K562 (cell line): ENCODE measurements around the gene KCNQ2. TPM values are rescaled to one million over a fixed set of nuclear protein-coding genes. Genes with fewer than 3 reads are reported as not detected.

Source experiments
- ATAC-seq: fragments of 200-7000 bp; cut with Tn5 transposase; 3 replicates; pipeline ENCODE4 v1.9.1; 2020; ENCODE audit warnings: moderate library complexity
- BruUV-seq: library from RNA; stranded (reverse); fragments of 400-500 nt; replicated peaks from 2 replicates; lab custom pipeline; 2021; lab: Mats Ljungman, UMichigan
- CTCF ChIA-PET: fragments of 300-600 bp; formaldehyde crosslinking; extraction: SDS; loops from one replicate; lab custom pipeline; 2021; ENCODE audit warnings: low intra/inter-chr PET ratio; lab: Yijun Ruan, JAX
- POLR2A ChIA-PET: fragments of 300-600, 350-650 bp; sonication (Branson Sonifier 250); formaldehyde crosslinking; extraction: SDS; loops from one replicate; lab custom pipeline; 2021; ENCODE audit warnings: antibody characterized with exemption, inconsistent platforms; lab: Yijun Ruan, JAX
- DNase-seq, 4 experiments: peaks; one replicate each; pipeline versions ENCODE4 v3.0.0 to v3.0.0-alpha.2; 2011 to 2018; ENCODE audit warnings: low spot score in 3 of 4, mixed read lengths in 3 of 4; ENCODE audit errors: extremely low read depth in 1 of 4
- FAIRE-seq: peaks from 2 replicates; lab custom pipeline; 2011; peaks lifted over from hg19 to GRCh38; lab: Jason Lieb, UNC
- H2AFZ ChIP-seq: 2 replicates; pipeline ENCODE4 v1.6.0; 2011; ENCODE audit warnings: low read depth, low read length, control low read depth, inconsistent platforms
- H3K27ac ChIP-seq: fragments of 200-600 bp; 3 replicates; pipeline ENCODE4 v1.8.0; 2011; ENCODE audit warnings: low read depth, mild to moderate bottlenecking, control low read depth, inconsistent platforms, low read length, moderate library complexity, mixed read lengths; ENCODE audit errors: extremely low read depth
- H3K27me3 ChIP-seq, 2 experiments: fragments of 300-600 bp in 1 of 2; 2 replicates in 1 of 2; 3 replicates in 1 of 2; pipeline versions ENCODE4 v1.6.0 to v1.8.0; 2011; ENCODE audit warnings: inconsistent platforms in 2 of 2, low read length in 2 of 2, mild to moderate bottlenecking in 1 of 2, mixed read lengths in 1 of 2, moderate library complexity in 1 of 2; ENCODE audit not compliant: control insufficient read depth in 2 of 2, insufficient read depth in 2 of 2
- H3K36me3 ChIP-seq: fragments of 300-600 bp; 3 replicates; pipeline ENCODE4 v1.8.0; 2011; ENCODE audit warnings: mild to moderate bottlenecking, low read length, inconsistent platforms; ENCODE audit not compliant: control insufficient read depth, insufficient read depth
- H3K4me1 ChIP-seq, 2 experiments: fragments of 200-600 bp in 1 of 2; replicated peaks in 1 of 2; 2 replicates in 1 of 2; 3 replicates in 1 of 2; pipeline versions ENCODE4 v1.5.1 to v1.8.0; 2011; ENCODE audit warnings: inconsistent platforms in 2 of 2, low read length in 2 of 2, mild to moderate bottlenecking in 1 of 2, mixed read lengths in 1 of 2, moderate library complexity in 1 of 2; ENCODE audit not compliant: control insufficient read depth in 2 of 2, insufficient read depth in 2 of 2
- H3K4me2 ChIP-seq: 2 replicates; pipeline ENCODE4 v1.6.1; 2011; ENCODE audit warnings: low read length, control low read depth, inconsistent platforms, mixed read lengths; ENCODE audit not compliant: insufficient read depth
- H3K4me3 ChIP-seq: fragments of 200-600 bp; sonication (generic), shearing (Covaris generic); 2 replicates; pipeline ENCODE4 v1.5.1; 2016; ENCODE audit warnings: control low read depth, inconsistent platforms
- H3K79me2 ChIP-seq: fragments of 200-600 bp; 3 replicates; pipeline ENCODE4 v1.8.0; 2011; ENCODE audit warnings: low read length, inconsistent platforms; ENCODE audit not compliant: control insufficient read depth, insufficient read depth
- H3K9ac ChIP-seq, 2 experiments: 2 replicates each; pipeline versions ENCODE4 v1.6.0 to v1.6.1; 2011; ENCODE audit warnings: low read depth in 2 of 2, low read length in 2 of 2, control low read depth in 1 of 2, inconsistent platforms in 1 of 2, mild to moderate bottlenecking in 1 of 2, mixed read lengths in 1 of 2; ENCODE audit not compliant: insufficient read depth in 1 of 2
- H3K9me1 ChIP-seq: one replicate; pipeline ENCODE4 v1.6.0; 2011; ENCODE audit warnings: inconsistent platforms, mild to moderate bottlenecking, low read length, moderate library complexity; ENCODE audit not compliant: control insufficient read depth, insufficient read depth
- H3K9me3 ChIP-seq: replicated peaks from 2 replicates; pipeline ENCODE4 v1.5.1; 2011; ENCODE audit warnings: low read depth, low read length, inconsistent platforms; ENCODE audit not compliant: control insufficient read depth, insufficient read depth
- H4K20me1 ChIP-seq: replicated peaks from 2 replicates; pipeline ENCODE4 v1.6.1; 2011; ENCODE audit warnings: low read length, inconsistent platforms, mixed read lengths; ENCODE audit not compliant: control insufficient read depth, insufficient read depth
- FUS ChIP-seq: fragments of 200-400 bp; formaldehyde crosslinking; optimal IDR thresholded peaks from 2 replicates; pipeline ENCODE3; 2017; ENCODE audit warnings: low read depth, low read length
- NBN ChIP-seq: fragments of 450-650 bp; IDR thresholded peaks from 2 replicates; pipeline ENCODE4 v1.6.1; 2016; ENCODE audit warnings: low read depth, mild to moderate bottlenecking
- POLR2G ChIP-seq: fragments of 200-400 bp; formaldehyde crosslinking; IDR thresholded peaks from 2 replicates; pipeline ENCODE4 v1.6.1; 2017; ENCODE audit warnings: low read depth, mild to moderate bottlenecking, antibody characterized with exemption, low read length, moderate library complexity
- RBFOX2 ChIP-seq: fragments of 200-400 bp; formaldehyde crosslinking; IDR thresholded peaks from 2 replicates; pipeline ENCODE4 v1.6.1; 2017; ENCODE audit warnings: low read depth, mild to moderate bottlenecking, low read length, moderate library complexity
- TBP ChIP-seq: optimal IDR thresholded peaks from 2 replicates; pipeline ENCODE3; 2011; ENCODE audit warnings: low read depth, low read length, improper control_type of control experiment
- ZNF764 ChIP-seq: fragments of 250-450 bp; sonication (Bioruptor Pico); IDR thresholded peaks from 2 replicates; pipeline ENCODE4 v1.4.0; 2020; ENCODE audit warnings: low read depth, mild to moderate bottlenecking, moderate library complexity
- WGBS: fragments of 100-300 bp; shearing (Covaris generic); methylation state at CpG from one replicate; pipeline ENCODE4 v1.1.6; 2016; ENCODE audit warnings: low coverage, mixed read lengths; ENCODE audit not compliant: insufficient coverage; ENCODE audit errors: missing lambda C conversion rate; 5-methylcytosine and 5-hydroxymethylcytosine counted together
- in situ Hi-C: fragments of 300-500 bp; cut with MboI; formaldehyde crosslinking; loops from 4 replicates; pipeline ENCODE4 v1.15.0; 2018; ENCODE audit warnings: inconsistent platforms, mixed read lengths
- intact Hi-C: fragments of 100-400 bp; cut with micrococcal nuclease; formaldehyde crosslinking; loops from 2 replicates; pipeline ENCODE4 v1.14.2; 2022
- polyA plus RNA-seq, 8 experiments: library from polyadenylated mRNA; depleted of rRNA in 4 of 8; stranded (reverse) in 5 of 8; unstranded in 3 of 8; fragments of >200 nt; fragmentation: Nextera tagmentation in 2 of 8; fragmentation: Illumina TruSeq in 1 of 8; extraction: Ambion mirVana in 2 of 8; extraction: Trizol in 1 of 8; gene quantifications; 2 replicates each; pipeline versions ENCODE4 v1.2.1 to v1.2.3, GENCODE V29; 2011 to 2014; ENCODE audit warnings: inconsistent platforms in 1 of 8, missing spikeins in 1 of 8
- total RNA-seq, 7 experiments: library from RNA; depleted of rRNA in 6 of 7; stranded (reverse); fragments of >200 nt in 6 of 7; fragmentation: Illumina TruSeq in 2 of 7; extraction: Trizol in 2 of 7; gene quantifications; 2 replicates each; pipeline versions ENCODE4 v1.2.1 to v1.2.3, GENCODE V29; 2011 to 2021; ENCODE audit warnings: low replicate concordance in 1 of 7

The KCNQ2 gene
- total and polyA plus RNA-seq, 9 of the 15 experiments (the other 6 are each of a cell fraction or from before 2014, with no cell fraction given): 0.13 to 0.16 TPM; not detected in 7

- H3K27me3 ChIP-seq: no peaks in the 10 kb centered on the region
- BruUV-seq: no TSS peak
- FAIRE-seq (no peak), DNase-seq (no peak), ATAC-seq (no peak)
- no peak overlapping the region for H2AFZ ChIP-seq
- peaks cover 0 to 81% of the 10 kb centered on the region in 2 experiments; a peak in 3 of 5 replicates for H3K4me1 ChIP-seq
- no peak overlapping the region for H3K4me2 ChIP-seq
- 38% methylated on average over 18 of the region's 20 CpGs for WGBS
- in situ Hi-C loops: no loop called here
- ChIA-PET POLR2A (interaction anchor here (0.6 to 1.6 kb wide), 4 partner anchors 24 to 293 kb away, joined by 3 to 5 read pairs (median 4); partner anchors contain the start of gene PPDPF), CTCF (interaction anchor here (0.6 kb wide), 1 partner anchor 56 kb away, joined by 3 read pairs; no protein-coding TSS in a partner anchor)
- TF ChIP-seq NBN (no peak), TBP (no peak)
- no peak overlapping the region for H3K9ac ChIP-seq
- intact Hi-C loops: no loop called here
- peak overlapping the region; percentile 46; the same call in 1 of the 2 replicates for H3K4me3 ChIP-seq
- no peaks in the 10 kb centered on the region for H3K9me1 ChIP-seq
- H3K36me3 ChIP-seq: no peaks in the 10 kb centered on the region
- no peaks in the 10 kb centered on the region for H3K79me2 ChIP-seq
- H4K20me1 ChIP-seq: peaks cover 12% of the 10 kb centered on the region; the same call in 1 of the 2 replicates
- no peak overlapping the region for H3K27ac ChIP-seq
- no peaks in the 10 kb centered on the region for H3K9me3 ChIP-seq
Measured at GRCh38 chr20:63497138-63497945, 24.9 kb upstream of the KCNQ2 start.

GRCh38 chr20:63496596-63497120, 24.2 kb upstream of the KCNQ2 start:
- Histone ChIP-seq H3K9me1 (no peaks in the 10 kb centered on the region), H3K9me3 (no peaks in the 10 kb centered on the region), H3K27me3 (no peaks in the 10 kb centered on the region), H3K4me2 (peak overlapping the region; percentile 42), H3K79me2 (no peaks in the 10 kb centered on the region), H4K20me1 (peaks cover 12% of the 10 kb centered on the region; the same call in 1 of the 2 replicates), H3K27ac (no peak overlapping the region), H3K4me1 (peaks cover 0 to 74% of the 10 kb centered on the region in 2 experiments; a peak in 3 of 5 replicates), H3K36me3 (no peaks in the 10 kb centered on the region), H3K4me3 (no peak overlapping the region), H2AFZ (no peak overlapping the region), H3K9ac (no peak overlapping the region)
- in situ Hi-C loops: no loop called here
- WGBS: 42% methylated on average over 14 of the region's 16 CpGs
- BruUV-seq: no TSS peak
- ChIA-PET CTCF (interaction anchor here (0.6 kb wide), 1 partner anchor 57 kb away, joined by 3 read pairs; no protein-coding TSS in a partner anchor), POLR2A (interaction anchor here (0.6 to 1.6 kb wide), 6 partner anchors 25 to 360 kb away, joined by 3 to 5 read pairs (median 4); partner anchors contain the start of gene PPDPF)
- FAIRE-seq (no peak), ATAC-seq (peak; percentile 5; the same call in 2 of the 3 replicates), DNase-seq (no peak)
- intact Hi-C loops: no loop called here
- TF ChIP-seq POLR2G (peak; percentile 30; the same call in 1 of the 2 replicates), FUS (no peak), RBFOX2 (0 out of 2 replicates have a peak, but pooled peaks have one; percentile 14), ZNF764 (CRISPR knock-in tag) (no peak)
